GM12878 (cell line): ENCODE results near the gene PPP1R37. TPM values are rescaled to one million over a fixed set of nuclear protein-coding genes. Genes with fewer than 3 reads are reported as not detected.

Experiments used
- ATAC-seq: fragments of 200-7000 bp; cut with Tn5 transposase; 3 replicates; pipeline ENCODE4 v1.9.1; 2020; ENCODE audit warnings: mild to moderate bottlenecking, moderate library complexity
- BruUV-seq: library from RNA; stranded (reverse); fragments of 400-500 nt; replicated peaks from 2 replicates; lab custom pipeline; 2021; lab: Mats Ljungman, UMichigan
- CTCF ChIA-PET: fragments of 300-600 bp; sonication (Branson Sonifier 250); formaldehyde crosslinking; extraction: SDS; loops from one replicate; lab custom pipeline; 2021; ENCODE audit warnings: inconsistent platforms; lab: Yijun Ruan, JAX
- POLR2A ChIA-PET: fragments of 350-600 bp; formaldehyde crosslinking; extraction: SDS; loops from one replicate; lab custom pipeline; 2021; ENCODE audit warnings: inconsistent platforms; lab: Charles Lee
- RAD21 ChIA-PET: fragments of 300-600 bp; sonication (Branson Sonifier 250); formaldehyde crosslinking; loops from one replicate; lab custom pipeline; 2023; ENCODE audit warnings: antibody characterized with exemption; ENCODE audit not compliant: unreplicated experiment; lab: Charles Lee
- SMC1A ChIA-PET: fragments of 300-600 bp; sonication (Branson Sonifier 250); formaldehyde crosslinking; loops from one replicate; lab custom pipeline; 2023; ENCODE audit not compliant: unreplicated experiment, uncharacterized antibody; lab: Charles Lee
- DNase-seq: peaks from one replicate; pipeline ENCODE4 v3.0.0-alpha.2; 2011; ENCODE audit warnings: low read depth, low spot score
- FAIRE-seq: peaks from 3 replicates; lab custom pipeline; 2011; peaks lifted over from hg19 to GRCh38; lab: Jason Lieb, UNC
- H2AFZ ChIP-seq: 2 replicates; pipeline ENCODE4 v1.6.0; 2011; ENCODE audit warnings: low read depth, low read length, control low read depth; ENCODE audit not compliant: control insufficient read depth
- H3K27ac ChIP-seq: 2 replicates; pipeline ENCODE4 v1.5.1; 2011; ENCODE audit warnings: control low read depth; ENCODE audit not compliant: control insufficient read depth, insufficient read depth
- H3K27me3 ChIP-seq, 2 experiments: replicated peaks in 1 of 2; 2 replicates each; pipeline versions ENCODE4 v1.6.0 to v1.6.1; 2011; ENCODE audit warnings: low read length in 1 of 2; ENCODE audit not compliant: control insufficient read depth in 2 of 2, insufficient read depth in 2 of 2
- H3K36me3 ChIP-seq, 2 experiments: 2 replicates each; pipeline ENCODE4 v1.5.1; 2011; ENCODE audit warnings: low read length in 1 of 2; ENCODE audit not compliant: control insufficient read depth in 2 of 2, insufficient read depth in 2 of 2
- H3K4me1 ChIP-seq: 2 replicates; pipeline ENCODE4 v1.6.1; 2011; ENCODE audit warnings: mild to moderate bottlenecking, low read length, moderate library complexity, mixed read lengths; ENCODE audit not compliant: control insufficient read depth, insufficient read depth
- H3K4me2 ChIP-seq: 2 replicates; pipeline ENCODE4 v1.6.0; 2011; ENCODE audit warnings: control low read depth; ENCODE audit not compliant: control insufficient read depth, insufficient read depth
- H3K4me3 ChIP-seq: fragments of 200-600 bp; sonication (generic); 2 replicates; pipeline ENCODE4 v1.5.1; 2016
- H3K79me2 ChIP-seq: 2 replicates; pipeline ENCODE4 v1.6.0; 2011; ENCODE audit warnings: low read length; ENCODE audit not compliant: control insufficient read depth, insufficient read depth
- H3K9ac ChIP-seq: 2 replicates; pipeline ENCODE4 v1.8.0; 2011; ENCODE audit warnings: low read length, control low read depth, mixed read lengths; ENCODE audit not compliant: control insufficient read depth, insufficient read depth
- H3K9me3 ChIP-seq: replicated peaks from 3 replicates; pipeline ENCODE4 v1.5.1; 2011; ENCODE audit warnings: mild to moderate bottlenecking, low read length; ENCODE audit not compliant: control insufficient read depth, insufficient read depth
- H4K20me1 ChIP-seq: 2 replicates; pipeline ENCODE4 v1.6.0; 2011; ENCODE audit not compliant: control insufficient read depth, insufficient read depth
- ATF7 ChIP-seq: fragments of 450-650 bp; IDR thresholded peaks from 2 replicates; pipeline ENCODE4 v1.6.1; 2016; ENCODE audit warnings: low read depth, mild to moderate bottlenecking
- CBX3 ChIP-seq: fragments of 200-600 bp; sonication (generic); IDR thresholded peaks from 2 replicates; pipeline ENCODE4 v1.6.1; 2016; ENCODE audit warnings: low read depth, borderline replicate concordance
- MEF2A ChIP-seq: IDR thresholded peaks from 2 replicates; pipeline ENCODE4 v1.6.1; 2011; ENCODE audit warnings: low read depth, mild to moderate bottlenecking, low read length, moderate library complexity; ENCODE audit not compliant: insufficient read depth
- MEF2B ChIP-seq: fragments of 450-650 bp; IDR thresholded peaks from 2 replicates; pipeline ENCODE4 v1.6.1; 2018; ENCODE audit warnings: mild to moderate bottlenecking, moderate library complexity; ENCODE audit not compliant: partially characterized antibody, poor library complexity, severe bottlenecking
- NRF1 ChIP-seq: conservative IDR thresholded peaks from 2 replicates; pipeline ENCODE4 v1.6.1; 2011; ENCODE audit warnings: mild to moderate bottlenecking, low read depth, low read length, improper control_type of control experiment
- RELA ChIP-seq: fragments of 450-650 bp; IDR thresholded peaks from 2 replicates; pipeline ENCODE4 v1.8.0; 2014; ENCODE audit warnings: borderline replicate concordance; ENCODE audit not compliant: partially characterized antibody
- SUZ12 ChIP-seq: fragments of 200-600 bp; sonication (generic); IDR thresholded peaks from one replicate; pipeline ENCODE4 v1.6.1; 2018; ENCODE audit warnings: antibody characterized with exemption, mild to moderate bottlenecking; ENCODE audit not compliant: unreplicated experiment
- ZBTB40 ChIP-seq: fragments of 450-650 bp; IDR thresholded peaks from 2 replicates; pipeline ENCODE4 v1.6.1; 2016; ENCODE audit warnings: mild to moderate bottlenecking, moderate library complexity, borderline replicate concordance
- WGBS: methylation state at CpG from one replicate; pipeline ENCODE4 v1.1.6; 2016; ENCODE audit warnings: low lambda C conversion rate; ENCODE audit not compliant: insufficient replicate concordance, insufficient coverage; ENCODE audit errors: missing lambda C conversion rate; 5-methylcytosine and 5-hydroxymethylcytosine counted together
- in situ Hi-C: fragments of 300-500 bp; cut with MboI; formaldehyde crosslinking; loops from 9 replicates; pipeline ENCODE4 v1.14.3; 2018; ENCODE audit warnings: mixed read lengths
- intact Hi-C: fragments of 100-400 bp; cut with micrococcal nuclease; formaldehyde crosslinking; loops from one replicate; pipeline ENCODE4 v1.14.2; 2022; ENCODE audit not compliant: unreplicated experiment
- polyA plus RNA-seq, 11 experiments: library from polyadenylated mRNA; depleted of rRNA in 4 of 11; unstranded in 6 of 11; stranded (reverse) in 5 of 11; fragments of >200 nt; fragmentation: Nextera tagmentation in 4 of 11; fragmentation: Illumina TruSeq in 1 of 11; extraction: Ambion mirVana in 4 of 11; extraction: Trizol in 1 of 11; gene quantifications; 1 replicate in 1 of 11; 2 replicates in 10 of 11; pipeline versions ENCODE4 v1.2.1 to v1.2.3, GENCODE V29; 2011 to 2016; ENCODE audit warnings: inconsistent platforms in 2 of 11, missing spikeins in 2 of 11, low read depth in 1 of 11
- total RNA-seq, 4 experiments: library from RNA; depleted of rRNA in 3 of 4; stranded (reverse); fragments of >200 nt in 3 of 4; fragmentation: Illumina TruSeq in 1 of 4; extraction: Trizol in 1 of 4; gene quantifications; 2 replicates each; pipeline versions ENCODE4 v1.2.1 to v1.2.3, GENCODE V29; 2013 to 2021
- TF ChIP-seq, protein P1 (sequence below): fragments of 450-650 bp; formaldehyde crosslinking; IDR thresholded peaks from 2 replicates; pipeline ENCODE4 v1.4.0; 2022; ENCODE audit warnings: mild to moderate bottlenecking, moderate library complexity

PPP1R37 gene
- total and polyA plus RNA-seq, 10 of the 15 experiments (the other 5 are each of a cell fraction or from before 2014, with no cell fraction given): 0.09 to 21.3 (median 5.1) TPM; not detected in 1

DNA sequence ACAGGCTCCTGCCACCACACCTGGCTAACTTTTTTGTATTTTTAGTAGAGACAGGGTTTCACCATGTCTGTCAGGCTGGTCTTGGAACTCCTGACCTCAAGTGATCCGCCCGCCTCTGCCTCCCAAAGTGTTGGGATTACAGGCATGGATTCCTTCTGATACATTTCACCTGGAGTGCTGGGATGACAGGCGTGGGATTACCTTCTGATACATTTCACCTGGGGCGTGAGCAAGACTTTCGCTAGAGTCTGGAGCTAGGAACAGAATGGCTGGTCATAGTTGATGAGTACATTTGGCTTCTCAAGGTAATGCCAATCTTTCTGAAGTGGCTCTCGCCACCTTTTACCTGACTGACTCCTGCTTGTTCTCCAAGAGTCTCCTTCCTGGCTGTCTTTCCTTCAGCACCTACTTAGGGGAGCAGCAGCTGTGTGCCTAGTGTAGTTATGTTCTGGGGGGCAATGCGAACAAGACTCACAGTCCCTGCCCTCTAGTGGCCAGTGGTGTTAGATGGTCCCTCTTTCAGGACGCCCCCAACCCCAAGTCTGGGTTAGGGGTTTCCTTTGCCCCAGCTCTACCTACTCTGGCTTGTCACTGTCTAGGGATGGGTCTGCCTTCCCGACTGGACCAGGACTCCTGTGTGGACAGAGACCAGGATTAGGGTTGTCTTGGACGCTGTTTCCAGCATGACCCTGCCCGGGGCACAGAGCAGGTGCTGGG lies 19.3 kb downstream of the PPP1R37 start:
- Histone ChIP-seq H3K4me3 (no peak overlapping the region), H3K9ac (no peak overlapping the region), H4K20me1 (peaks cover 3% of the 10 kb centered on the region; the same call in 1 of the 2 replicates), H3K27ac (no peak overlapping the region), H3K4me1 (peaks cover 57% of the 10 kb centered on the region), H2AFZ (no peak overlapping the region), H3K27me3 (no peaks in the 10 kb centered on the region), H3K9me3 (no peaks in the 10 kb centered on the region), H3K79me2 (peaks cover 62% of the 10 kb centered on the region), H3K4me2 (no peak overlapping the region), H3K36me3 (peaks cover 0 to 7% of the 10 kb centered on the region in 2 experiments; a peak in 3 of 4 replicates)
- DNase-seq: no peak
- ChIA-PET RAD21 (no interaction called here), CTCF (interaction anchor here (0.6 to 1.8 kb wide), 2 partner anchors 9 to 65 kb away, joined by 3 to 8 read pairs; no protein-coding TSS in a partner anchor), SMC1A (interaction anchor here (0.5 to 1.2 kb wide), 2 partner anchors 20 to 169 kb away, joined by 3 read pairs; no protein-coding TSS in a partner anchor), POLR2A (interaction anchor here (1.0 kb wide), 1 partner anchor 35 kb away, joined by 3 read pairs; no protein-coding TSS in a partner anchor)
- 96% methylated on average over 11 of the region's 11 CpGs for WGBS
- intact Hi-C loops: no loop called here
- ATAC-seq: no peak
- no peak for FAIRE-seq
- no TSS peak for BruUV-seq
- in situ Hi-C loops: no loop called here
- TF ChIP-seq SUZ12 (no peak), NRF1 (no peak), CBX3 (no peak), ATF7 (no peak), MEF2A (no peak), MEF2B (no peak), ZBTB40 (no peak), RELA (no peak)
- TF ChIP-seq, protein P1, sequence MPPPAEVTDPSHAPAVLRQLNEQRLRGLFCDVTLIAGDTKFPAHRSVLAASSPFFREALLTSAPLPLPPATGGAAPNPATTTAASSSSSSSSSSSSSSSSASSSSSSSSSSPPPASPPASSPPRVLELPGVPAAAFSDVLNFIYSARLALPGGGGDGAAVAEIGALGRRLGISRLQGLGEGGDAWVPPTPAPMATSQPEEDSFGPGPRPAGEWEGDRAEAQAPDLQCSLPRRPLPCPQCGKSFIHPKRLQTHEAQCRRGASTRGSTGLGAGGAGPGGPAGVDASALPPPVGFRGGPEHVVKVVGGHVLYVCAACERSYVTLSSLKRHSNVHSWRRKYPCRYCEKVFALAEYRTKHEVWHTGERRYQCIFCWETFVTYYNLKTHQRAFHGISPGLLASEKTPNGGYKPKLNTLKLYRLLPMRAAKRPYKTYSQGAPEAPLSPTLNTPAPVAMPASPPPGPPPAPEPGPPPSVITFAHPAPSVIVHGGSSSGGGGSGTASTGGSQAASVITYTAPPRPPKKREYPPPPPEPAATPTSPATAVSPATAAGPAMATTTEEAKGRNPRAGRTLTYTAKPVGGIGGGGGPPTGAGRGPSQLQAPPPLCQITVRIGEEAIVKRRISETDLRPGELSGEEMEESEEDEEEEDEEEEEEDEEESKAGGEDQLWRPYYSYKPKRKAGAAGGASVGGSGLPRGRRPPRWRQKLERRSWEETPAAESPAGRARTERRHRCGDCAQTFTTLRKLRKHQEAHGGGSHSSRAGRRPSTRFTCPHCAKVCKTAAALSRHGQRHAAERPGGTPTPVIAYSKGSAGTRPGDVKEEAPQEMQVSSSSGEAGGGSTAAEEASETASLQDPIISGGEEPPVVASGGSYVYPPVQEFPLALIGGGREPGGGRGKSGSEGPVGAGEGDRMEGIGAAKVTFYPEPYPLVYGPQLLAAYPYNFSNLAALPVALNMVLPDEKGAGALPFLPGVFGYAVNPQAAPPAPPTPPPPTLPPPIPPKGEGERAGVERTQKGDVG: no peak
